PFSK-1 (cell line): ENCODE measurements around the gene PRLR.

Source experiments
- POLR2AphosphoS5 ChIP-seq: IDR thresholded peaks from 2 replicates; pipeline ENCODE4 v1.6.1; 2012; ENCODE audit warnings: low read depth, mild to moderate bottlenecking, control low read depth, low read length, moderate library complexity
- REST ChIP-seq, 2 experiments: IDR thresholded peaks; 2 replicates each; pipeline versions ENCODE4 v1.6.1 to v1.8.0; 2011 to 2012; ENCODE audit warnings: low read depth in 2 of 2, low read length in 2 of 2, control low read depth in 1 of 2, inconsistent platforms in 1 of 2, mild to moderate bottlenecking in 1 of 2, moderate library complexity in 1 of 2; ENCODE audit not compliant: insufficient read depth in 1 of 2
- SIN3A ChIP-seq: IDR thresholded peaks from 2 replicates; pipeline ENCODE4 v1.6.1; 2012; ENCODE audit warnings: mild to moderate bottlenecking, low read length, moderate library complexity, borderline replicate concordance; ENCODE audit not compliant: insufficient read depth
- TAF1 ChIP-seq: IDR thresholded peaks from 2 replicates; pipeline ENCODE4 v1.6.1; 2012; ENCODE audit warnings: low read length, control low read depth, borderline replicate concordance; ENCODE audit not compliant: insufficient read depth

GRCh38 chr5:35073160-35073559, 157.1 kb downstream of the PRLR start:
- TF ChIP-seq REST (IDR thresholded peaks at IDR 0.05; ENCODE audit: insufficient read depth in 1 of 2, low read depth in 2 of 2, low read length in 2 of 2) (no peak), SIN3A (no peak), POLR2AphosphoS5 (no peak), TAF1 (no peak)
